Ishikawa (cell line): ENCODE results near the gene WDR5.

Experiments
- CEBPB ChIP-seq: IDR thresholded peaks from 2 replicates; pipeline ENCODE4 v1.6.1; 2012
- CREB1 ChIP-seq: IDR thresholded peaks from 2 replicates; pipeline ENCODE4 v1.6.1; 2012; ENCODE audit warnings: low read depth
- EGR1 ChIP-seq: IDR thresholded peaks from 2 replicates; pipeline ENCODE4 v1.6.1; 2012
- EP300 ChIP-seq: IDR thresholded peaks from 2 replicates; pipeline ENCODE4 v1.6.1; 2012; ENCODE audit warnings: borderline replicate concordance
- FOXM1 ChIP-seq: IDR thresholded peaks from 2 replicates; pipeline ENCODE4 v1.6.1; 2012; ENCODE audit warnings: low read depth, borderline replicate concordance
- MAX ChIP-seq: IDR thresholded peaks from 2 replicates; pipeline ENCODE4 v1.6.1; 2012
- NFIC ChIP-seq: IDR thresholded peaks from 2 replicates; pipeline ENCODE4 v1.6.1; 2012
- RAD21 ChIP-seq: IDR thresholded peaks from 2 replicates; pipeline ENCODE4 v1.6.1; 2012; ENCODE audit warnings: low read depth
- TAF1 ChIP-seq: IDR thresholded peaks from 2 replicates; pipeline ENCODE4 v1.6.1; 2012; ENCODE audit warnings: low read depth, mild to moderate bottlenecking
- TCF12 ChIP-seq: IDR thresholded peaks from 2 replicates; pipeline ENCODE4 v1.6.1; 2012; ENCODE audit warnings: low read depth
- TEAD4 ChIP-seq: IDR thresholded peaks from 2 replicates; pipeline ENCODE4 v1.6.1; 2012
- USF1 ChIP-seq: IDR thresholded peaks from 2 replicates; pipeline ENCODE4 v1.6.1; 2012
- YY1 ChIP-seq: IDR thresholded peaks from 2 replicates; pipeline ENCODE4 v1.6.1; 2012; ENCODE audit warnings: low read depth
- ZBTB7A ChIP-seq: IDR thresholded peaks from 2 replicates; pipeline ENCODE4 v1.6.1; 2012; ENCODE audit warnings: low read depth
- TF ChIP-seq, protein P1 (sequence below): IDR thresholded peaks from 2 replicates; pipeline ENCODE4 v1.6.1; 2012; ENCODE audit warnings: low read depth, mild to moderate bottlenecking

Gene WDR5

DNA sequence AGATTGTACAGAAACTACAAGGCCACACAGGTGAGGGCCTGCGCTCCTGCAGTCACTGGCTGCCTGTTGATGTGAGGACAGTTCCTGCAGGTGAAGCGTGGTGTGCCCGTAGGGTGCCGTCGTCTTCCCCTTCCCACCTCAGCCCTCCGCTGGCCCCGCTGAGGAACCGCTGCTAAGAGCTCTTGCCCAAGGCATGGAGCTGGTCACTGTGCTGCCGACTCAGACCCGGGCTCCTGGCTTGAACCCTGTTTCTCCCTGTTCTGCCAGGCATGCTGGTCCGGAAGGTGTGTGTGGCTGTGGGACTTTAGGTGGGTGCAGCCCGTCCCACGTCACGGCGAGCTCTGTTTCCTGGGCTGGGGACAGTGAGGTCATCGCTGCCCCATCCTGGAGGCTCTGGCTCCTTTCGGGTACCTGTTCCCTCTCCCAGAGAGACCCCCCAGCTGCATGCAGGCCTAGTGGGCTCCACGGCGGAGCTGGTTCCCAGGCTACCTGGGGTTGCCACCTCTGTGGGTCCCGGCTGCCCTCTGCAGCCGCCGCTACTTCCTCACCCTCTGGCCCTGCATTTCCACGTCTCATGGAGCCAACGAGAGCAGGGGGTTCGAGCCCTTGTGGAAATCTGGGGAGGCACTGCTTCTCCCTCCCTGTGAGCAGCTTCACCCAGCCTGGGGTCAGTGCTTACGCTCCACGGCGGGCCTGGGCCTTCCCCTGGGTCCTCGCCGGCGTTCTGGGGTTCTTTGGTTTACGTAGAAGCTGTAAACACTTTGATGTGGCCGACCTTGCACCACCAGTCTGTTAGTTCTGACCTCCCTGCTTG, 20.9 kb downstream of the WDR5 start:
- no peak for TF ChIP-seq EGR1
- no peak for TF ChIP-seq CEBPB

- TF ChIP-seq ZBTB7A = no peak
- TF ChIP-seq EP300 = no peak
- no peak for TF ChIP-seq EGR1
- TF ChIP-seq MAX = no peak
- no peak for TF ChIP-seq FOXM1
- no peak for TF ChIP-seq RAD21
- no peak for TF ChIP-seq TAF1
- no peak for TF ChIP-seq CEBPB
- no peak for TF ChIP-seq USF1
- no peak for TF ChIP-seq CREB1
Observed at GRCh38 chr9:134157378-134157885, 21.6 kb downstream of the WDR5 start.

DNA sequence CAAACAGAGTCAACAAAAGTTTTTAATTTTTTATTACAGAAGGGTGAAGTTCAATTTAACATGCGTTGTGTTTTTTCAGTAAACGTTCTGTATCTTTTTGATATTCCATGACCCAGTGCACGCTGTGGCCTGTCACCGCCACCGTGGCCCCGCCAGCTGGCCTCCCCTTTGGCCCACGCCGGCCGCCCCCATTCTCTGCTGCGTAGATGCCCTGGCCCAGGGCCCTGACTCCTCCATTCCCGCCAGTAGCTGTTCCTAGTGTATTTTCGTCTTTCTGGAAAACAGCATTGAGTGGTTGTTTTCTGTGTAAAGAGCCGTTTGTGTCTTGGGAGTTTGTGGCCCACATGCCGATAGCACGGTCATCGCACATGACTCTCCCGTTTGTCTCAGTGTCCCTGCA, 22.4 kb downstream of the WDR5 start:
- TF ChIP-seq FOXM1 (no peak), MAX (no peak), RAD21 (no peak), ZBTB7A (no peak), EGR1 (no peak), NFIC (no peak), CREB1 (no peak), YY1 (no peak), EP300 (no peak), TAF1 (no peak)
- TF ChIP-seq, protein P1, sequence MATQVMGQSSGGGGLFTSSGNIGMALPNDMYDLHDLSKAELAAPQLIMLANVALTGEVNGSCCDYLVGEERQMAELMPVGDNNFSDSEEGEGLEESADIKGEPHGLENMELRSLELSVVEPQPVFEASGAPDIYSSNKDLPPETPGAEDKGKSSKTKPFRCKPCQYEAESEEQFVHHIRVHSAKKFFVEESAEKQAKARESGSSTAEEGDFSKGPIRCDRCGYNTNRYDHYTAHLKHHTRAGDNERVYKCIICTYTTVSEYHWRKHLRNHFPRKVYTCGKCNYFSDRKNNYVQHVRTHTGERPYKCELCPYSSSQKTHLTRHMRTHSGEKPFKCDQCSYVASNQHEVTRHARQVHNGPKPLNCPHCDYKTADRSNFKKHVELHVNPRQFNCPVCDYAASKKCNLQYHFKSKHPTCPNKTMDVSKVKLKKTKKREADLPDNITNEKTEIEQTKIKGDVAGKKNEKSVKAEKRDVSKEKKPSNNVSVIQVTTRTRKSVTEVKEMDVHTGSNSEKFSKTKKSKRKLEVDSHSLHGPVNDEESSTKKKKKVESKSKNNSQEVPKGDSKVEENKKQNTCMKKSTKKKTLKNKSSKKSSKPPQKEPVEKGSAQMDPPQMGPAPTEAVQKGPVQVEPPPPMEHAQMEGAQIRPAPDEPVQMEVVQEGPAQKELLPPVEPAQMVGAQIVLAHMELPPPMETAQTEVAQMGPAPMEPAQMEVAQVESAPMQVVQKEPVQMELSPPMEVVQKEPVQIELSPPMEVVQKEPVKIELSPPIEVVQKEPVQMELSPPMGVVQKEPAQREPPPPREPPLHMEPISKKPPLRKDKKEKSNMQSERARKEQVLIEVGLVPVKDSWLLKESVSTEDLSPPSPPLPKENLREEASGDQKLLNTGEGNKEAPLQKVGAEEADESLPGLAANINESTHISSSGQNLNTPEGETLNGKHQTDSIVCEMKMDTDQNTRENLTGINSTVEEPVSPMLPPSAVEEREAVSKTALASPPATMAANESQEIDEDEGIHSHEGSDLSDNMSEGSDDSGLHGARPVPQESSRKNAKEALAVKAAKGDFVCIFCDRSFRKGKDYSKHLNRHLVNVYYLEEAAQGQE = no peak

- no peak for TF ChIP-seq YY1
- TF ChIP-seq CREB1 = no peak
- TF ChIP-seq FOXM1 = no peak
Observed at GRCh38 chr9:134158753-134159392, 23.0 kb downstream of the WDR5 start.

DNA sequence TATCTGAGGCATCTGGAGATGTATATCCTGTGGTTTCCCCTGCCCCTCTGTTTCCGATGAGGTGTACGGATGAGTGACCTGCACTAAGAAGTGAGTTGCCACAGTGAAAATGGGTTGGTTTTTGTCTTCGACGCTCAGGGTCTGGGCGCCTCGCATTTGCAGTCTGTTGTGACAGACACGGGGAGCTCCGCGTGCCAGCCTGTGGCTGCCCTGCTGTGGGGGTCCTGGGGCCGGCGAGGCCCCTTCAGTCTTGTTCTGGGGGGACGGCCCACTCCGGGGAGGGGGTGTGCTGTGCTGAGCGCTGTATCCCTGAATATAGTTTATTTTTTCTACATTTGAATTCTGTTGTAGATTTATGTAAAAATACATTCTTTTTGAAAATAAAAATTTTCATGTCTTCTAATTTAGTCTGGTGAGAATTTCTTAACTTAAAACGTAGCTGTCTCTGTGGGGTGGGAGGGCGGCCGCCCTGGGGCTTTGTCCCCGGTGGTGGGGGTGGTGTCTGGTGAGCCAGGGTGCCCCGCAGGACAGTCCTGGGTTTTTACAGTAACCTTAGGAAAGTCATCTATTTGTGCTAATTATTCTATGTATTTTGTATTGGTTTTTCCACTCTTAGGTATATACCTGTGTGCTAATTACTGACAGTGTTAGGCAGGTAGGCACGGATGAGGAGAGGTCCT, 23.8 kb downstream of the WDR5 start:
- TF ChIP-seq FOXM1 (no peak), USF1 (no peak), TCF12 (no peak), CEBPB (no peak), ZBTB7A (no peak), CREB1 (no peak), EP300 (no peak), TEAD4 (no peak), RAD21 (no peak), EGR1 (no peak), NFIC (no peak), MAX (no peak), YY1 (no peak)
- TF ChIP-seq, protein P1 = no peak
